Mucosa of descending colon (tissue), 3 donors: Measurements from ENCODE around the gene RALGAPB. TPM values are rescaled to one million over a fixed set of nuclear protein-coding genes. Genes with fewer than 3 reads are reported as not detected.

Source experiments
- ATAC-seq: fragments of 200-7000 bp; cut with Tn5 transposase; one replicate; pipeline ENCODE4 v1.9.1; 2020; ENCODE audit warnings: mild to moderate bottlenecking, moderate library complexity
- DNase-seq, 3 donors: peaks; one replicate each; pipeline ENCODE4 v3.0.0-alpha.2; 2020
- H3K36me3 ChIP-seq: fragments of 200-600 bp; one replicate; pipeline ENCODE4 v1.8.0; 2021; ENCODE audit warnings: low read depth, mild to moderate bottlenecking
- H3K4me1 ChIP-seq: fragments of 200-600 bp; one replicate; pipeline ENCODE4 v1.8.0; 2021; ENCODE audit warnings: low read depth, mild to moderate bottlenecking
- H3K4me3 ChIP-seq: fragments of 200-600 bp; one replicate; pipeline ENCODE4 v1.8.0; 2021; ENCODE audit warnings: mild to moderate bottlenecking
- H3K9me3 ChIP-seq: fragments of 200-600 bp; one replicate; pipeline ENCODE4 v1.8.0; 2021; ENCODE audit warnings: mild to moderate bottlenecking
- intact Hi-C, 2 donors: fragments of 100-400 bp; cut with DNase I in 1 of 2; cut with micrococcal nuclease in 1 of 2; formaldehyde crosslinking; loops; one replicate each; pipeline versions ENCODE4 v1.11.0 to v1.11.1; 2022; cut with DNase I, micrococcal nuclease
- total RNA-seq, 3 donors: library from RNA; stranded (reverse); fragmentation: NEBNext Ultra II Directional in 2 of 3; extraction: Animal tissue kit (Norgen Biotek cat#: 25700) in 2 of 3; gene quantifications; one replicate each; pipeline versions ENCODE4 v1.2.1 to v1.2.4, GENCODE V29; 2021 to 2023
- TF ChIP-seq, protein P1 (sequence below): fragments of 200-600 bp; IDR thresholded peaks from one replicate; pipeline ENCODE4 v1.8.0; 2022; ENCODE audit warnings: antibody characterized with exemption, mild to moderate bottlenecking
- donor health status: DM: no; HTN: no; CAD: no; lungs with moderate emphysema.
- donor health status: DM: no; HTN: no; CAD: no.
- donor health status: DM: no; HTN: yes; CAD: no.

The RALGAPB gene
- total RNA-seq, 3 donors from 2014 or later, result 37.7 to 44.1 (median 43.0) TPM

DNA sequence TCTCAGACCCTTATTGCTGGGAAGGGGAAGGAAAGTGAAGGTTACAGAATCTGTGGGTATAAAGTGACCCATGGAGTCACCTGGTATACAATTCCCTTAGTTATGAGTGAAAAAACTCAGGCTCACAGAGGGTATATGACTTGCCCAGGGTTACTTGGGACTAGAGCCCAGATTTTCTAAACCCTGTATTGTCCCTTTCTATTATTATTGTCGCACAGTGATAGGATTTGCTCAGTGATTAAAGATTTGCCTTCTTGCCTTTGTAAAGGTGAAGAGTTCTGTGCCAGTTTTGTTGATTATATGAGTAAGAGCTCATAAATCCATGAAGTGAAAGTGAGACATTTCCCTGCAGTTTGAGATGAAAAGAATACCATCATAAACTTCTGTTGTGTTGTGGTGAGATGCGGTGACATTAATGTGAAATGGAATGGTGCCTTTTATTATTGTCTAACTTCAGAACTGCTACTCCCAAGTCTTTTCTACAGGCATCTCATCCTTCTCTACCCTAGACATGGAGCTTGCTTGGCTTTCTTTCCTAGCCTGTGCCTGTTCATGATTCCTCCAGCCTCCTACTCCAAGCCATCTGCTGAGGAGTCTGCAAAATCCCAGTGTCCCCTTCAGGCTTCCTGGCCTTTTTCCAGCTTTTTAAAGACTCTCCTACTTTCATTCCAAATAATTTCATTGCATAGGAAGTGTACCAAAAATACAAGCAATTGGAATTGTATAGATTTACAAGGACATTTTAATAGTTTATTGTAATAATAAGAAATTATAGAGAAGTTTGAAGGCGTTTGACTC, 74.8 kb downstream of the RALGAPB start:
- DNase-seq (no peak), ATAC-seq (no peak)
- intact Hi-C loops, result no loop called here
- TF ChIP-seq, protein P1, sequence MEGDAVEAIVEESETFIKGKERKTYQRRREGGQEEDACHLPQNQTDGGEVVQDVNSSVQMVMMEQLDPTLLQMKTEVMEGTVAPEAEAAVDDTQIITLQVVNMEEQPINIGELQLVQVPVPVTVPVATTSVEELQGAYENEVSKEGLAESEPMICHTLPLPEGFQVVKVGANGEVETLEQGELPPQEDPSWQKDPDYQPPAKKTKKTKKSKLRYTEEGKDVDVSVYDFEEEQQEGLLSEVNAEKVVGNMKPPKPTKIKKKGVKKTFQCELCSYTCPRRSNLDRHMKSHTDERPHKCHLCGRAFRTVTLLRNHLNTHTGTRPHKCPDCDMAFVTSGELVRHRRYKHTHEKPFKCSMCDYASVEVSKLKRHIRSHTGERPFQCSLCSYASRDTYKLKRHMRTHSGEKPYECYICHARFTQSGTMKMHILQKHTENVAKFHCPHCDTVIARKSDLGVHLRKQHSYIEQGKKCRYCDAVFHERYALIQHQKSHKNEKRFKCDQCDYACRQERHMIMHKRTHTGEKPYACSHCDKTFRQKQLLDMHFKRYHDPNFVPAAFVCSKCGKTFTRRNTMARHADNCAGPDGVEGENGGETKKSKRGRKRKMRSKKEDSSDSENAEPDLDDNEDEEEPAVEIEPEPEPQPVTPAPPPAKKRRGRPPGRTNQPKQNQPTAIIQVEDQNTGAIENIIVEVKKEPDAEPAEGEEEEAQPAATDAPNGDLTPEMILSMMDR, result no peak
- Histone ChIP-seq H3K4me3 (no peak overlapping the region), H3K4me1 (no peaks in the 10 kb centered on the region), H3K36me3 (no peaks in the 10 kb centered on the region), H3K9me3 (no peaks in the 10 kb centered on the region)

DNA sequence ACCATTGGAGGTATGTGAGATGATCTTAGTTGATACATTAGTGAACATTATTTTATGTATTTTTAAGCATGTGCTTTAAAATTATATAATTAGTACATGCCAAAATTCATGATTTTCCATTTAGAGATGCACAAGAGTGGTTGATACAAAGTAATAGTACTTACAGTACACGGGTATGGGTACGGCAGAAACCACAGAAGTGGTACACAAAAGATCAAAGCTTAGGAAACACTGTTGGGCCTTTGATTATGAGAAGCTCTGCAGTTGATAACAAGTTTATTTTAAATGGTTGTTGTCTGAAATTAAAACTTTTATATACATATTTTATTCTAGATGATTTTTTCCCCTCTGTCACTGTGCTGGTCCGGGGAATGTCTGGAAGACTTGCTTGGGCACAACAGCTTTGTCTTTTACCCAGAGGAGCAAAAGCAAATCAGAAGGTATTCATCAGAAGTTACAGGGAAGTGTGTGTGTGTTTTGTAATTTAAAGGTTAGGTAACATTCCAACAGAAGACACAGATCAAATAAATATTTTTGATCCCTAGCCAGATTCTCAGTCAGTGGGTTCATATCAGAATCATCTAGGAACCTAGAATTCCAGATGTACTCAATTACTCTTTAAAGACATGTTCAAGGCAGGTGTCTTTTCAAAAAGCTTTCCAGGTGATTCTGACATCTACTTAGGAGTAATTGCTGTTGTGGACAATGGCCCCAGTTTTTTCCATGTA, 75.9 kb downstream of the RALGAPB start:
- no peak for ATAC-seq
- intact Hi-C loops, result no loop called here
- H3K36me3 ChIP-seq, result no peaks in the 10 kb centered on the region
- TF ChIP-seq, protein P1, result no peak
- no peaks in the 10 kb centered on the region for H3K9me3 ChIP-seq
- no peaks in the 10 kb centered on the region for H3K4me1 ChIP-seq
- no peak for DNase-seq
- H3K4me3 ChIP-seq, result no peak overlapping the region

DNA sequence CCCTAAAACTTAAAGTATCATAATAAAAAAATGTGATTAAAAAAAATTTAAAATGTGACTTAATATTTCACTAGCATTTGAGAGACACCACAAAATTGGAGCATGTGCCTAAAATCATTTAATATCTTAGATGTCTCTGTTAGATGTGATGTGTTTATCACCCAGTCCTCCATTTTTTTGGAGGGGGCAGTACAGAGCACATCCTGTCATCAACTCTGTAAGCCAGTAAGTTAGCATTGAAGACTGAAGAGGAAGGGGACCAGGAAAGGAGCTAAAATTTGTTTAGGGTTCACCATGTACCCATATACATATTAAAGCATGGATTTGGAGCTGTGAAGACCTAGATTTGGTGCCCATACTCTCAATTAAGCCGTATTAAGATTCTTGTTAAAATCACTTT, 77.6 kb downstream of the RALGAPB start:
- H3K4me3 ChIP-seq, result no peak overlapping the region
- no peaks in the 10 kb centered on the region for H3K36me3 ChIP-seq
- H3K4me1 ChIP-seq, result no peaks in the 10 kb centered on the region
- TF ChIP-seq, protein P1, result no peak
- ATAC-seq (no peak), DNase-seq (no peak)
- no peaks in the 10 kb centered on the region for H3K9me3 ChIP-seq
- intact Hi-C loops, result no loop called here

DNA sequence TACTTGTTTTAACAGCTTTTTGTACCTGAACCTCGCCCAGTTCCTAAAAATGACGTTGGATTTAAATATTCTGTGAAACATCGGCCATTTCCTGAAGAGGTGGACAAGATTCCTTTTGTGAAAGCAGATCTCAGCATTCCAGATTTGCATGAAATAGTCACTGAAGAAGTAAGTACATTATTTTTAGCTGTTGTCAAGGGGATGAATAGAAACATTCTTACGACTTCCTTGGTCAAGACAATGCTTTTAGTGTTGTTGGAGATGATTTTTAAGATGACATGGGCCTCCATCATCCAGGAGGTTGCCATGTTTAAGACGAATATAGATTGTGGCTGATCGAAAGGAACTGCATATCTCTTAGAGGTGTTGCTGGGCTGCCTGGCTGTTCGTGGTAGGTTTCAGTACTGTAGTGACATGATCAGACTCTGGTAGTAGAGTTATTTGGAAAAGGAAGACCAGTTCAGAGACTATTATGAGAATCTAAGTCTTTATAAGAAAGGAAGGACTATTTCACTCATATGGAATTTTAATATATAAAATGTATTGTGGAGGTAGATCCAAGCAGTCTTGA, 78.5 kb downstream of the RALGAPB start:
- Histone ChIP-seq H3K4me1 (no peaks in the 10 kb centered on the region), H3K4me3 (no peak overlapping the region), H3K9me3 (no peaks in the 10 kb centered on the region), H3K36me3 (no peaks in the 10 kb centered on the region)
- TF ChIP-seq, protein P1, result no peak
- intact Hi-C loops, result no loop called here
- ATAC-seq, result no peak
- DNase-seq, result no peak

DNA sequence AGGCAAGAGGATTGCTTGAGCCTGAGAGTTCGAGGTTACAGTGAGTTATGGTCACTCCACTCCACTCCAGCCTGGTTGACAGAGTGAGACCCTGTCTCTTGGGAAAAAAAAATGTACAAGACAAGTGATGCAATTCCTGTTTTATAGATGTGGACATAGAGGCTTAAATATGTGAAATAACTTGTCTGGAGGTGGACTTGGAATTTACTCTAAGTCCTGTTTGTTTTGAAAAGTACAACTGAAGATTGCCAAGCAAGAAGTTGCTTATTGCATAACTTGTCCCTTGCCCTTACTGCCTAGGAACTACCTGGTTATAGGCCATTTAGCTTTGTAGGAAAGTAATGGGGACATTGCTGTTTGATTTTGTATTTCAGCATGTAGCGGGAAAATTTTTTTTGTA, 82.3 kb downstream of the RALGAPB start:
- no peaks in the 10 kb centered on the region for H3K9me3 ChIP-seq
- ATAC-seq, result no peak
- intact Hi-C loops, result no loop called here
- DNase-seq, result no peak
- H3K4me1 ChIP-seq, result no peaks in the 10 kb centered on the region
- peaks cover 5% of the 10 kb centered on the region for H3K36me3 ChIP-seq
- H3K4me3 ChIP-seq, result no peak overlapping the region
- TF ChIP-seq, protein P1, result no peak
